ENCODE measurements around the gene MINAR1.
"Not testable (repeated sequence)": the region's sequence is repeated elsewhere in the genome, so short reads cannot be mapped to it uniquely, and the experiment has no call there.

The MINAR1 gene

GRCh38 chr15:79431636-79432344 is at the start of gene MINAR1:
MINAR1 (plus strand) TSS chr15:79432336; CDS start chr15:79456148, 23,812 bp downstream.
- no peak for DNase-seq

GRCh38 chr15:79394231-79394630 is 37.9 kb upstream of the MINAR1 start:
- DNase-seq, result no peak

GRCh38 chr15:79396850-79397249 is 35.3 kb upstream of the MINAR1 start:
- DNase-seq, result no peak

- DNase-seq, result no peak
Observed at GRCh38 chr15:79397269-79397910, 34.7 kb upstream of the MINAR1 start.

GRCh38 chr15:79399606-79400005 is 32.5 kb upstream of the MINAR1 start:
- DNase-seq, result no peak

GRCh38 chr15:79400650-79401049 is 31.5 kb upstream of the MINAR1 start:
- no peak for DNase-seq

- no peak for DNase-seq
Observed at GRCh38 chr15:79401301-79401700, 30.8 kb upstream of the MINAR1 start.

- no peak for DNase-seq
Observed at GRCh38 chr15:79402136-79402535, 30.0 kb upstream of the MINAR1 start.

GRCh38 chr15:79403501-79403900 is 28.6 kb upstream of the MINAR1 start:
- DNase-seq, result no peak

- DNase-seq, result no peak
Observed at GRCh38 chr15:79406210-79406609, 25.9 kb upstream of the MINAR1 start.

- DNase-seq, result no peak
Observed at GRCh38 chr15:79408041-79408440, 24.1 kb upstream of the MINAR1 start.

GRCh38 chr15:79410237-79410636 is 21.9 kb upstream of the MINAR1 start:
- no peak for DNase-seq

GRCh38 chr15:79412010-79412409 is 20.1 kb upstream of the MINAR1 start:
- no peak for DNase-seq

GRCh38 chr15:79412429-79412828 is 19.7 kb upstream of the MINAR1 start:
- DNase-seq, result no peak

GRCh38 chr15:79416876-79417275 is 15.3 kb upstream of the MINAR1 start:
- no peak for DNase-seq

- DNase-seq, result no peak
Observed at GRCh38 chr15:79418693-79419279, 13.3 kb upstream of the MINAR1 start.

- DNase-seq, result no peak
Observed at GRCh38 chr15:79425591-79426295, 6.4 kb upstream of the MINAR1 start.

- not testable (repeated sequence) for DNase-seq
Observed at GRCh38 chr15:79426899-79427298, 5.2 kb upstream of the MINAR1 start.

- no peak for DNase-seq
Observed at GRCh38 chr15:79427781-79428598, 4.1 kb upstream of the MINAR1 start.

GRCh38 chr15:79430901-79431635 is 1.1 kb upstream of the MINAR1 start:
- no peak for DNase-seq

- no peak for DNase-seq
Observed at GRCh38 chr15:79432345-79433275, 474 bp downstream of the MINAR1 start.
